Myocyte (in vitro differentiated cells): ENCODE data around the gene RALGAPA2. TPM values are rescaled to one million over a fixed set of nuclear protein-coding genes. Genes with fewer than 3 reads are reported as not detected.
A peak's percentile ranks its signal among the peaks of the same experiment; 100 is the strongest.

Experiments
- DNase-seq: peaks from one replicate; pipeline ENCODE4 v3.0.0-alpha.2; 2012; ENCODE audit warnings: low read depth
- total RNA-seq: library from RNA; depleted of rRNA; stranded (reverse); fragments of >200 nt; gene quantifications from 2 replicates; pipeline ENCODE4 v1.2.3, GENCODE V29; 2014

RALGAPA2 gene
- total RNA-seq, 1 donor from 2014 or later: 13.9 TPM

- no peak for DNase-seq
Measured at GRCh38 chr20:20578838-20579237, 133.6 kb downstream of the RALGAPA2 start.

GRCh38 chr20:20573797-20574196 lies 138.6 kb downstream of the RALGAPA2 start:
- DNase-seq: no peak

- no peak for DNase-seq
Measured at GRCh38 chr20:20571068-20571780, 141.2 kb downstream of the RALGAPA2 start.

GRCh38 chr20:20568604-20569205 lies 143.7 kb downstream of the RALGAPA2 start:
- peak; percentile 60 for DNase-seq

- no peak for DNase-seq
Measured at GRCh38 chr20:20567712-20568111, 144.7 kb downstream of the RALGAPA2 start.

GRCh38 chr20:20566516-20566915 lies 145.9 kb downstream of the RALGAPA2 start:
- DNase-seq: no peak

- no peak for DNase-seq
Measured at GRCh38 chr20:20564279-20564678, 148.2 kb downstream of the RALGAPA2 start.

GRCh38 chr20:20562507-20562906 lies 149.9 kb downstream of the RALGAPA2 start:
- no peak for DNase-seq

GRCh38 chr20:20561841-20562240 lies 150.6 kb downstream of the RALGAPA2 start:
- DNase-seq: no peak

GRCh38 chr20:20561172-20561571 lies 151.3 kb downstream of the RALGAPA2 start:
- DNase-seq: no peak

GRCh38 chr20:20557406-20557805 lies 155.0 kb downstream of the RALGAPA2 start:
- no peak for DNase-seq

- DNase-seq: no peak
Measured at GRCh38 chr20:20555838-20556237, 156.6 kb downstream of the RALGAPA2 start.

GRCh38 chr20:20554951-20555350 lies 157.5 kb downstream of the RALGAPA2 start:
- DNase-seq: no peak

- DNase-seq: no peak
Measured at GRCh38 chr20:20553541-20553940, 158.9 kb downstream of the RALGAPA2 start.

GRCh38 chr20:20552076-20552475 lies 160.4 kb downstream of the RALGAPA2 start:
- no peak for DNase-seq

GRCh38 chr20:20551409-20551808 lies 161.0 kb downstream of the RALGAPA2 start:
- DNase-seq: no peak

- no peak for DNase-seq
Measured at GRCh38 chr20:20549704-20550103, 162.7 kb downstream of the RALGAPA2 start.

- DNase-seq: no peak
Measured at GRCh38 chr20:20549267-20549612, 163.2 kb downstream of the RALGAPA2 start.

GRCh38 chr20:20548527-20549266 lies 163.7 kb downstream of the RALGAPA2 start:
- no peak for DNase-seq

- DNase-seq: no peak
Measured at GRCh38 chr20:20547876-20548266, 164.6 kb downstream of the RALGAPA2 start.

GRCh38 chr20:20547221-20547875 lies 165.1 kb downstream of the RALGAPA2 start:
- peak; percentile 24 for DNase-seq

- DNase-seq: peak; percentile 67
Measured at GRCh38 chr20:20546402-20546801, 166.0 kb downstream of the RALGAPA2 start.
